ENCODE measurements around the gene ITK.

Gene ITK

DNA sequence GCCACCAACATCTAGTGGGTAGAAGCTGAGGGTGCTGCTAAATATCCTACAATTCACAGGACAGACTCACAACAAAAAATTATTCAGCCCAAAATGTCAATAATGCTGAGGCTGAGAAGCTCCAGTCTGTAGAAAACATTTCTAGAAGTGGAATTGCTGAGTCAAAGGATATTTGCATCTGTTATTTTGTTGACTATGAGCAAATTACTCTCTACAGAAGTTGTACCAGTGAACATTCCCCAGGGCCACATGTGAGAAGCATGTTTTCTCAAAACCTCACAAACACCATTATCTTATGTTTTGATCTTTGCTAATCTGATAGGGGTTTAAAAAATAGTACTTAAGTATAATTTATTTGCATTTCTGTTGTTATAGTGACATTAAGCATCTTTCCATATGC lies 15.4 kb downstream of the ITK start:
- no peak overlapping the region for H3K4me3 ChIP-seq (ENCODE audit: low read depth in 1 of 2, low read length in 2 of 2)
- peaks cover 45% of the 10 kb centered on the region for H4K20me1 ChIP-seq (ENCODE audit: insufficient read depth, low read length)
- H3K9me3 ChIP-seq (ENCODE audit: insufficient read depth, low read length, severe bottlenecking), result no peaks in the 10 kb centered on the region
- peaks cover 50% of the 10 kb centered on the region for H3K4me1 ChIP-seq (ENCODE audit: insufficient read depth, low read length)
- no peaks in the 10 kb centered on the region for H3K27me3 ChIP-seq (ENCODE audit: insufficient read depth, low read length, poor library complexity)
- ATAC-seq (ENCODE audit: insufficient read depth, low read depth) (peak; percentile 29; the same call in 1 of the 3 replicates), DNase-seq (no peak)
- H3K79me2 ChIP-seq (ENCODE audit: insufficient read depth, low read length), result peaks cover 100% of the 10 kb centered on the region
- TF ChIP-seq EZH2 (IDR thresholded peaks at IDR 0.05; ENCODE audit: borderline replicate concordance, low read depth, low read length, severe bottlenecking), result no peak
- H2AFZ ChIP-seq (ENCODE audit: low read depth, low read length), result no peak overlapping the region
- no peak overlapping the region for H3K9ac ChIP-seq (ENCODE audit: low read depth, low read length)
- peaks cover 70% of the 10 kb centered on the region for H3K36me3 ChIP-seq (ENCODE audit: insufficient read depth, low read length)
- peak overlapping the region; percentile 29 for H3K27ac ChIP-seq (ENCODE audit: low read length)
- no peak overlapping the region for H3K4me2 ChIP-seq (ENCODE audit: insufficient read depth, low read length)

DNA sequence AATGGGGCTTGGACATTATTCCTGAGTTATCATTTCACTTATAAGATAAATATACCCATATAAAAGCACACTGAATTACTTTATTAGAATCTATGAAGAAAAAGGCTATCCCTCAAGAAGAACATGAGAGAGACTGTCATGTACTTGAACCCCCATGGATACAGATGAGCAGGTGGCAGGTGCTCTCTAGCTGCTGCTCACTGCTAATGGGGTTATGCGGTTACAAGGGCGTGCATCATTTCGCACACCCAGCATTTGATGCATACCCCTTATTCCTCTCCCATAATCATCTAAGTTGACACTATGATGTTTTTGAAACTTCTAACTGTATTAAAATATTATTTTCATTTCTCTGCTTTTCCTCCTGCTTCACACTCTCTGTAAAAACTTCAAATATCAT lies 16.4 kb downstream of the ITK start:
- Histone ChIP-seq H3K36me3 (ENCODE audit: insufficient read depth, low read length) (peaks cover 76% of the 10 kb centered on the region), H3K79me2 (ENCODE audit: insufficient read depth, low read length) (peaks cover 100% of the 10 kb centered on the region), H3K9me3 (ENCODE audit: insufficient read depth, low read length, severe bottlenecking) (no peaks in the 10 kb centered on the region), H3K4me2 (ENCODE audit: insufficient read depth, low read length) (no peak overlapping the region), H4K20me1 (ENCODE audit: insufficient read depth, low read length) (peaks cover 45% of the 10 kb centered on the region), H3K4me3 (ENCODE audit: low read depth in 1 of 2, low read length in 2 of 2) (no peak overlapping the region), H3K9ac (ENCODE audit: low read depth, low read length) (no peak overlapping the region), H3K27ac (ENCODE audit: low read length) (peak overlapping the region; percentile 29; the same call in 1 of the 2 replicates), H2AFZ (ENCODE audit: low read depth, low read length) (no peak overlapping the region), H3K4me1 (ENCODE audit: insufficient read depth, low read length) (peaks cover 44% of the 10 kb centered on the region), H3K27me3 (ENCODE audit: insufficient read depth, low read length, poor library complexity) (no peaks in the 10 kb centered on the region)
- no peak for DNase-seq
- TF ChIP-seq, protein P1, sequence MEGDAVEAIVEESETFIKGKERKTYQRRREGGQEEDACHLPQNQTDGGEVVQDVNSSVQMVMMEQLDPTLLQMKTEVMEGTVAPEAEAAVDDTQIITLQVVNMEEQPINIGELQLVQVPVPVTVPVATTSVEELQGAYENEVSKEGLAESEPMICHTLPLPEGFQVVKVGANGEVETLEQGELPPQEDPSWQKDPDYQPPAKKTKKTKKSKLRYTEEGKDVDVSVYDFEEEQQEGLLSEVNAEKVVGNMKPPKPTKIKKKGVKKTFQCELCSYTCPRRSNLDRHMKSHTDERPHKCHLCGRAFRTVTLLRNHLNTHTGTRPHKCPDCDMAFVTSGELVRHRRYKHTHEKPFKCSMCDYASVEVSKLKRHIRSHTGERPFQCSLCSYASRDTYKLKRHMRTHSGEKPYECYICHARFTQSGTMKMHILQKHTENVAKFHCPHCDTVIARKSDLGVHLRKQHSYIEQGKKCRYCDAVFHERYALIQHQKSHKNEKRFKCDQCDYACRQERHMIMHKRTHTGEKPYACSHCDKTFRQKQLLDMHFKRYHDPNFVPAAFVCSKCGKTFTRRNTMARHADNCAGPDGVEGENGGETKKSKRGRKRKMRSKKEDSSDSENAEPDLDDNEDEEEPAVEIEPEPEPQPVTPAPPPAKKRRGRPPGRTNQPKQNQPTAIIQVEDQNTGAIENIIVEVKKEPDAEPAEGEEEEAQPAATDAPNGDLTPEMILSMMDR (IDR thresholded peaks at IDR 0.05; ENCODE audit: borderline replicate concordance, extremely low read depth, low read length, poor library complexity, severe bottlenecking), result no peak
- no peak for TF ChIP-seq EZH2 (IDR thresholded peaks at IDR 0.05; ENCODE audit: borderline replicate concordance, low read depth, low read length, severe bottlenecking)
- no peak for ATAC-seq (ENCODE audit: insufficient read depth, low read depth)

DNA sequence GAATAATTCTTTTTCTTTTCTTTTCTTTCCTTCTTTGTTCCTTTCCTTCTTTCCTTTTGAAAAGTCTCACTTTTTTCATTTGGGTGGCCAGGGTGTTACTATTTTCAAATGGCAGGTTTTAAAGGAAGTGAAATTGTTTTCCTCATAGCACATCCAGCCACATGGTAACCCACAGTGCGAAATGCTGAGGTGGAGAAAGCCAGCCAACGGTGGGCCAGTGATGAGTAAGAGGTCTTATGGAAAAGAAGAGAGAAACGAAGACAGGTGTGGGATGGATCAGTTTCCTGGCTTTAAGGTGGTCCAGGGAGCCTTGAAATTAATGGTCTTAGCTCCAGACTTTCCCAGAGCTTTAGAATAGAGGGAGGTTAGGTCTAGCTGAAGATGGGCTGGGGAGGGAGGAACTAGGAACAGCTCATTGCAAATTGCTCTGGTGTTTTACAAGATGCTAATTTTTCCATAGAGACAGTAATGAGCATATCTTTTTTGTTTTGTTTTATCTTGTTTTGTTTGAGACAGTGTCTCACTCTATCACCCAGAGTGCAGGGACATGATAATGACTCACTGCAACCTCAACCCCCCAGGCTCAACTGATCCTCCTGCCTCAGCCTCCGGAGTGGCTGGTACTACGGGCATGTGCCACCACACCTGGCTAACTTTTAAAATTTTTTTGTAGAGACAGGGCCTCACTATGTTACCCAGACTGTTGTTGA lies 17.8 kb downstream of the ITK start:
- Histone ChIP-seq H3K79me2 (ENCODE audit: insufficient read depth, low read length) (peaks cover 100% of the 10 kb centered on the region), H3K9me3 (ENCODE audit: insufficient read depth, low read length, severe bottlenecking) (no peaks in the 10 kb centered on the region), H3K4me3 (ENCODE audit: low read depth in 1 of 2, low read length in 2 of 2) (no peak overlapping the region), H2AFZ (ENCODE audit: low read depth, low read length) (no peak overlapping the region), H3K27ac (ENCODE audit: low read length) (no peak overlapping the region; the same call in 1 of the 2 replicates), H3K27me3 (ENCODE audit: insufficient read depth, low read length, poor library complexity) (no peaks in the 10 kb centered on the region), H3K36me3 (ENCODE audit: insufficient read depth, low read length) (peaks cover 74% of the 10 kb centered on the region), H4K20me1 (ENCODE audit: insufficient read depth, low read length) (peaks cover 42% of the 10 kb centered on the region), H3K4me2 (ENCODE audit: insufficient read depth, low read length) (no peak overlapping the region), H3K4me1 (ENCODE audit: insufficient read depth, low read length) (peaks cover 31% of the 10 kb centered on the region), H3K9ac (ENCODE audit: low read depth, low read length) (no peak overlapping the region)
- DNase-seq (no peak), ATAC-seq (ENCODE audit: insufficient read depth, low read depth) (peak; percentile 38; the same call in 1 of the 3 replicates)
- TF ChIP-seq, protein P1 (IDR thresholded peaks at IDR 0.05; ENCODE audit: borderline replicate concordance, extremely low read depth, low read length, poor library complexity, severe bottlenecking), result no peak
- TF ChIP-seq EZH2 (IDR thresholded peaks at IDR 0.05; ENCODE audit: borderline replicate concordance, low read depth, low read length, severe bottlenecking), result no peak

DNA sequence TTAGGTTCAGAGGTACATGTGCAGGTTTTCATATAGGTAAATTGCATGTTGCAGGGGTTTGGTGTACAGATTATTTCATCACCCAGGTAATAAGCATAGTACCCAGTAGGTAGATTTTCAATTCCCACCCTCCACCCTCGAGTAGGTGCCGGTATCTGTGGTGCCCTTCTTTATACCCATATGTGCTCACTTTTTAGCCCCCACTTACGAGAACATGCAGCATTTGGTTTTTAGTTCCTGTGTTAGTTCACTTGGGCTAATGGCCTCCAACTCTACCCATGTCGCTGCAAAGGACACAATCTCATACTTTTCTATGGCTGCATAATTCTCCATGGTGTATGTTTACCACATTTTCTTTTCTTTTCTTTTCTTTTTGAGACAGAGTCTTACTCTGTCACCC lies 21.2 kb downstream of the ITK start:
- no peak overlapping the region for H3K4me2 ChIP-seq (ENCODE audit: insufficient read depth, low read length)
- peaks cover 66% of the 10 kb centered on the region for H3K36me3 ChIP-seq (ENCODE audit: insufficient read depth, low read length)
- H3K4me3 ChIP-seq (ENCODE audit: low read depth in 1 of 2, low read length in 2 of 2), result no peak overlapping the region
- TF ChIP-seq EZH2 (IDR thresholded peaks at IDR 0.05; ENCODE audit: borderline replicate concordance, low read depth, low read length, severe bottlenecking), result no peak
- no peak overlapping the region for H3K27ac ChIP-seq (ENCODE audit: low read length)
- H2AFZ ChIP-seq (ENCODE audit: low read depth, low read length), result no peak overlapping the region
- peaks cover 99% of the 10 kb centered on the region for H3K79me2 ChIP-seq (ENCODE audit: insufficient read depth, low read length)
- H3K9me3 ChIP-seq (ENCODE audit: insufficient read depth, low read length, severe bottlenecking), result peaks cover 2% of the 10 kb centered on the region
- H3K9ac ChIP-seq (ENCODE audit: low read depth, low read length), result no peak overlapping the region
- ATAC-seq (ENCODE audit: insufficient read depth, low read depth) (no peak), DNase-seq (no peak)
- H3K4me1 ChIP-seq (ENCODE audit: insufficient read depth, low read length), result no peaks in the 10 kb centered on the region; the same call in 1 of the 2 replicates
- no peaks in the 10 kb centered on the region for H3K27me3 ChIP-seq (ENCODE audit: insufficient read depth, low read length, poor library complexity)
- H4K20me1 ChIP-seq (ENCODE audit: insufficient read depth, low read length), result peaks cover 23% of the 10 kb centered on the region

Data from DND-41 (cell line).